ENCODE measurements around the gene SF3B3. TPM values are rescaled to one million over a fixed set of nuclear protein-coding genes. Genes with fewer than 3 reads are reported as not detected.

SF3B3 gene
- total RNA-seq, 1 experiment from 2014 or later, result 449 TPM

DNA sequence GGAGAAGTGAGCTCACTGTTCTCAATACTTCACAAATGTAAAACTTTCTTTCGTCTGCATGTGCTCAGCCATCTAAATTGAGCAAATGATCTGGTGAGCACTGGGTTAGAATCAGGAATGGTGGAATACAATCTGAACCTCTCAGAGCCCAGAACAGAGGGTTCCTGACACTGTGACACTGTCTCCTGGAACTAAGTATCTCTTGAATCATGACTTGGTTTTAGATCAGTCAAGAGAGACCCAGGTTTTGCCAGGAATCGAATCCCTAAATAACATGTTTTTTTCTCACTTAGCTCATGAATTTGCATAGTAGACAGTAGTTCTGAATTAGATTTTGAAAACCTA, 49.3 kb downstream of the SF3B3 start:
- CTCF ChIA-PET, result interaction anchor here (1.6 kb wide), 1 partner anchor 81 kb away, joined by 4 read pairs; no protein-coding TSS in a partner anchor
- Mint-ChIP-seq H3K9me3 (ENCODE audit: low read depth, unreplicated experiment) (no peaks in the 10 kb centered on the region), H3K4me1 (ENCODE audit: low read depth, unreplicated experiment) (peaks cover 35% of the 10 kb centered on the region), H3K27me3 (ENCODE audit: unreplicated experiment) (no peaks in the 10 kb centered on the region), H3K4me3 (ENCODE audit: low read depth, unreplicated experiment) (no peak overlapping the region), H3K27ac (ENCODE audit: unreplicated experiment) (peak overlapping the region; percentile 77), H3K36me3 (ENCODE audit: insufficient read depth, unreplicated experiment) (peaks cover 96% of the 10 kb centered on the region)
- no peak for DNase-seq
- intact Hi-C loops (cut with micrococcal nuclease; ENCODE audit: unreplicated experiment), result no loop called here
- TF ChIP-seq, protein P1, sequence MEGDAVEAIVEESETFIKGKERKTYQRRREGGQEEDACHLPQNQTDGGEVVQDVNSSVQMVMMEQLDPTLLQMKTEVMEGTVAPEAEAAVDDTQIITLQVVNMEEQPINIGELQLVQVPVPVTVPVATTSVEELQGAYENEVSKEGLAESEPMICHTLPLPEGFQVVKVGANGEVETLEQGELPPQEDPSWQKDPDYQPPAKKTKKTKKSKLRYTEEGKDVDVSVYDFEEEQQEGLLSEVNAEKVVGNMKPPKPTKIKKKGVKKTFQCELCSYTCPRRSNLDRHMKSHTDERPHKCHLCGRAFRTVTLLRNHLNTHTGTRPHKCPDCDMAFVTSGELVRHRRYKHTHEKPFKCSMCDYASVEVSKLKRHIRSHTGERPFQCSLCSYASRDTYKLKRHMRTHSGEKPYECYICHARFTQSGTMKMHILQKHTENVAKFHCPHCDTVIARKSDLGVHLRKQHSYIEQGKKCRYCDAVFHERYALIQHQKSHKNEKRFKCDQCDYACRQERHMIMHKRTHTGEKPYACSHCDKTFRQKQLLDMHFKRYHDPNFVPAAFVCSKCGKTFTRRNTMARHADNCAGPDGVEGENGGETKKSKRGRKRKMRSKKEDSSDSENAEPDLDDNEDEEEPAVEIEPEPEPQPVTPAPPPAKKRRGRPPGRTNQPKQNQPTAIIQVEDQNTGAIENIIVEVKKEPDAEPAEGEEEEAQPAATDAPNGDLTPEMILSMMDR (IDR thresholded peaks at IDR 0.05; ENCODE audit: unreplicated experiment), result no peak
- BruUV-seq (replicated peaks), result no TSS peak

- CTCF ChIA-PET, result interaction anchor here (1.6 kb wide), 1 partner anchor 80 kb away, joined by 4 read pairs; no protein-coding TSS in a partner anchor
- no peaks in the 10 kb centered on the region for H3K27me3 Mint-ChIP-seq (ENCODE audit: unreplicated experiment)
- DNase-seq, result no peak
- H3K4me3 Mint-ChIP-seq (ENCODE audit: low read depth, unreplicated experiment), result no peak overlapping the region
- no TSS peak for BruUV-seq (replicated peaks)
- TF ChIP-seq, protein P1 (IDR thresholded peaks at IDR 0.05; ENCODE audit: unreplicated experiment), result no peak
- peaks cover 28% of the 10 kb centered on the region for H3K4me1 Mint-ChIP-seq (ENCODE audit: low read depth, unreplicated experiment)
- H3K9me3 Mint-ChIP-seq (ENCODE audit: low read depth, unreplicated experiment), result no peaks in the 10 kb centered on the region
- H3K27ac Mint-ChIP-seq (ENCODE audit: unreplicated experiment), result peak overlapping the region; percentile 77
- H3K36me3 Mint-ChIP-seq (ENCODE audit: insufficient read depth, unreplicated experiment), result peaks cover 92% of the 10 kb centered on the region
- intact Hi-C loops (cut with micrococcal nuclease; ENCODE audit: unreplicated experiment), result no loop called here
Observed at GRCh38 chr16:70573451-70574121, 50.0 kb downstream of the SF3B3 start.

- Mint-ChIP-seq H3K4me3 (ENCODE audit: low read depth, unreplicated experiment) (no peak overlapping the region), H3K36me3 (ENCODE audit: insufficient read depth, unreplicated experiment) (peaks cover 86% of the 10 kb centered on the region), H3K9me3 (ENCODE audit: low read depth, unreplicated experiment) (no peaks in the 10 kb centered on the region), H3K27ac (ENCODE audit: unreplicated experiment) (peak overlapping the region; percentile 30), H3K27me3 (ENCODE audit: unreplicated experiment) (no peaks in the 10 kb centered on the region), H3K4me1 (ENCODE audit: low read depth, unreplicated experiment) (peaks cover 20% of the 10 kb centered on the region)
- BruUV-seq (replicated peaks), result no TSS peak
- intact Hi-C loops (cut with micrococcal nuclease; ENCODE audit: unreplicated experiment), result loop anchor here (5.0 kb wide), 1 partner anchor 78 kb away; no protein-coding TSS in a partner anchor
- CTCF ChIA-PET, result no interaction called here
- no peak for DNase-seq
- TF ChIP-seq, protein P1 (IDR thresholded peaks at IDR 0.05; ENCODE audit: unreplicated experiment), result no peak
Observed at GRCh38 chr16:70574595-70575271, 51.1 kb downstream of the SF3B3 start.

DNA sequence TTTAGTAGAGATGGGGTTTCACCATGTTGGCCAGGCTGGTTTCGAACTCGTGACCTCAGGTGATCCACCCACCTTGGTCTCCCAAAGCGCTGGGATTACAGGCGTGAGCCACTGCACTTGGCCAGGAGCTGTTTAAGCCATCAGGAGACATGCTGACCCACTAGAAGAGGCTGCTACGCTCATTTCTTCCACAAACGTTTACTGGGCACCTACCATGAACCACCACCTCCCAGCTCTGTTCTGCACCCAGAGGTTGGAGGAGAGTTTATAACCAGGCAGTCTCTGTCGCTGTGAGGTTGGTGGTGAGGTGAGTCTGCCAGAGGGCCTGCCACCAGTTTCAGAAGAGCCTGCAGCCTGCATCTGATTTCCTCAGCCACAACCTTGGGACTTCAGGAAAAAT, 51.8 kb downstream of the SF3B3 start:
- Mint-ChIP-seq H3K27me3 (ENCODE audit: unreplicated experiment) (no peaks in the 10 kb centered on the region), H3K27ac (ENCODE audit: unreplicated experiment) (no peak overlapping the region), H3K9me3 (ENCODE audit: low read depth, unreplicated experiment) (no peaks in the 10 kb centered on the region), H3K4me1 (ENCODE audit: low read depth, unreplicated experiment) (peaks cover 26% of the 10 kb centered on the region), H3K4me3 (ENCODE audit: low read depth, unreplicated experiment) (no peak overlapping the region), H3K36me3 (ENCODE audit: insufficient read depth, unreplicated experiment) (peaks cover 84% of the 10 kb centered on the region)
- TF ChIP-seq, protein P1 (IDR thresholded peaks at IDR 0.05; ENCODE audit: unreplicated experiment), result no peak
- CTCF ChIA-PET, result interaction anchor here (0.5 kb wide), 1 partner anchor 93 kb away, joined by 9 read pairs; no protein-coding TSS in a partner anchor
- BruUV-seq (replicated peaks), result no TSS peak
- DNase-seq, result no peak
- intact Hi-C loops (cut with micrococcal nuclease; ENCODE audit: unreplicated experiment), result loop anchor here (5.0 kb wide), 1 partner anchor 77 kb away; no protein-coding TSS in a partner anchor

All from Calu3 (cell line).